ENCODE measurements around the gene OCIAD2.
"Not testable (repeated sequence)": the region's sequence is repeated elsewhere in the genome, so short reads cannot be mapped to it uniquely, and the experiment has no call there.

OCIAD2 gene

GRCh38 chr4:48931459-48931858 lies 24.9 kb upstream of the OCIAD2 start:
- H3K4me2 ChIP-seq (ENCODE audit: low read length), result no peak overlapping the region
- no peak overlapping the region for H4K12ac ChIP-seq (ENCODE audit: low read depth, low read length)
- H4K8ac ChIP-seq (ENCODE audit: low read depth, low read length), result no peak overlapping the region
- H3K27me3 ChIP-seq (ENCODE audit: insufficient read depth, low read length), result no peaks in the 10 kb centered on the region
- H3K4me1 ChIP-seq (ENCODE audit: control insufficient read depth in 1 of 2, insufficient read depth in 2 of 2, low read length in 2 of 2), result no peaks in the 10 kb centered on the region
- H3K36me3 ChIP-seq (ENCODE audit: control insufficient read depth in 1 of 2, insufficient read depth in 2 of 2, low read length in 2 of 2), result no peaks in the 10 kb centered on the region
- H3K4ac ChIP-seq (ENCODE audit: low read depth, low read length), result no peak overlapping the region
- no CpG with 5 or more reads among the region's 2 CpGs for WGBS (ENCODE audit: extremely low coverage, insufficient coverage, insufficient read length)
- H3K14ac ChIP-seq (ENCODE audit: low read length), result no peak overlapping the region
- H3K79me1 ChIP-seq (ENCODE audit: low read length), result no peaks in the 10 kb centered on the region
- DNase-seq, result peak; percentile 50 to 69
- H3K9ac ChIP-seq (ENCODE audit: low read length), result no peak overlapping the region
- H3K18ac ChIP-seq (ENCODE audit: low read length), result no peak overlapping the region
- H3K4me3 ChIP-seq (ENCODE audit: low read depth, low read length), result no peak overlapping the region
- no peak overlapping the region for H2BK12ac ChIP-seq (ENCODE audit: low read length)
- no peak overlapping the region for H2BK5ac ChIP-seq (ENCODE audit: low read depth, low read length, poor library complexity)
- H4K91ac ChIP-seq (ENCODE audit: low read depth, low read length), result no peak overlapping the region
- H3K23ac ChIP-seq (ENCODE audit: low read length), result no peak overlapping the region
- no peaks in the 10 kb centered on the region for H3K9me3 ChIP-seq (ENCODE audit: insufficient read depth, low read depth, low read length)
- H3K27ac ChIP-seq (ENCODE audit: low read depth, low read length), result no peak overlapping the region
- no peak overlapping the region for H2AK5ac ChIP-seq (ENCODE audit: low read length)
- no peak overlapping the region for H2BK120ac ChIP-seq (ENCODE audit: insufficient read depth, low read length, poor library complexity)
- no peaks in the 10 kb centered on the region for H3K79me2 ChIP-seq (ENCODE audit: control insufficient read depth, insufficient read depth, low read length, poor library complexity)
- no peak overlapping the region for H2AFZ ChIP-seq (ENCODE audit: insufficient read depth, low read length, poor library complexity)

GRCh38 chr4:48930654-48931053 lies 24.1 kb upstream of the OCIAD2 start:
- Histone ChIP-seq H4K91ac (ENCODE audit: low read depth, low read length) (no peak overlapping the region), H3K79me1 (ENCODE audit: low read length) (no peaks in the 10 kb centered on the region), H4K12ac (ENCODE audit: low read depth, low read length) (no peak overlapping the region), H2BK12ac (ENCODE audit: low read length) (no peak overlapping the region), H3K4me3 (ENCODE audit: low read depth, low read length) (no peak overlapping the region), H2BK5ac (ENCODE audit: low read depth, low read length, poor library complexity) (no peak overlapping the region), H3K23ac (ENCODE audit: low read length) (no peak overlapping the region), H3K27ac (ENCODE audit: low read depth, low read length) (no peak overlapping the region), H3K18ac (ENCODE audit: low read length) (no peak overlapping the region), H3K14ac (ENCODE audit: low read length) (no peak overlapping the region), H3K4me2 (ENCODE audit: low read length) (no peak overlapping the region), H2BK120ac (ENCODE audit: insufficient read depth, low read length, poor library complexity) (no peak overlapping the region), H2AK5ac (ENCODE audit: low read length) (no peak overlapping the region), H3K9me3 (ENCODE audit: insufficient read depth, low read depth, low read length) (no peaks in the 10 kb centered on the region), H2AFZ (ENCODE audit: insufficient read depth, low read length, poor library complexity) (no peak overlapping the region), H3K4ac (ENCODE audit: low read depth, low read length) (no peak overlapping the region), H3K4me1 (ENCODE audit: control insufficient read depth in 1 of 2, insufficient read depth in 2 of 2, low read length in 2 of 2) (no peaks in the 10 kb centered on the region), H3K79me2 (ENCODE audit: control insufficient read depth, insufficient read depth, low read length, poor library complexity) (no peaks in the 10 kb centered on the region), H3K36me3 (ENCODE audit: control insufficient read depth in 1 of 2, insufficient read depth in 2 of 2, low read length in 2 of 2) (no peaks in the 10 kb centered on the region), H4K8ac (ENCODE audit: low read depth, low read length) (no peak overlapping the region), H3K27me3 (ENCODE audit: insufficient read depth, low read length) (no peaks in the 10 kb centered on the region), H3K9ac (ENCODE audit: low read length) (no peak overlapping the region)
- no peak for DNase-seq
- WGBS (ENCODE audit: extremely low coverage, insufficient coverage, insufficient read length), result no CpG with 5 or more reads among the region's 4 CpGs

GRCh38 chr4:48924416-48924815 lies 17.8 kb upstream of the OCIAD2 start:
- H3K18ac ChIP-seq (ENCODE audit: low read length), result no peak overlapping the region
- H3K9ac ChIP-seq (ENCODE audit: low read length), result no peak overlapping the region
- no peak overlapping the region for H2BK120ac ChIP-seq (ENCODE audit: insufficient read depth, low read length, poor library complexity)
- no peak for DNase-seq
- H3K4me3 ChIP-seq (ENCODE audit: low read depth, low read length), result no peak overlapping the region
- no peak overlapping the region for H2BK5ac ChIP-seq (ENCODE audit: low read depth, low read length, poor library complexity)
- H3K36me3 ChIP-seq (ENCODE audit: control insufficient read depth in 1 of 2, insufficient read depth in 2 of 2, low read length in 2 of 2), result no peaks in the 10 kb centered on the region
- H3K79me1 ChIP-seq (ENCODE audit: low read length), result no peaks in the 10 kb centered on the region
- H3K23ac ChIP-seq (ENCODE audit: low read length), result no peak overlapping the region
- H3K27ac ChIP-seq (ENCODE audit: low read depth, low read length), result no peak overlapping the region
- no peaks in the 10 kb centered on the region for H3K9me3 ChIP-seq (ENCODE audit: insufficient read depth, low read depth, low read length)
- no peak overlapping the region for H4K91ac ChIP-seq (ENCODE audit: low read depth, low read length)
- no peak overlapping the region for H3K14ac ChIP-seq (ENCODE audit: low read length)
- no peak overlapping the region for H2BK12ac ChIP-seq (ENCODE audit: low read length)
- no peaks in the 10 kb centered on the region for H3K27me3 ChIP-seq (ENCODE audit: insufficient read depth, low read length)
- no peak overlapping the region for H4K8ac ChIP-seq (ENCODE audit: low read depth, low read length)
- no peak overlapping the region for H2AK5ac ChIP-seq (ENCODE audit: low read length)
- no peak overlapping the region for H2AFZ ChIP-seq (ENCODE audit: insufficient read depth, low read length, poor library complexity)
- H4K12ac ChIP-seq (ENCODE audit: low read depth, low read length), result no peak overlapping the region
- no CpG with 5 or more reads among the region's 4 CpGs for WGBS (ENCODE audit: extremely low coverage, insufficient coverage, insufficient read length)
- H3K4ac ChIP-seq (ENCODE audit: low read depth, low read length), result no peak overlapping the region
- no peaks in the 10 kb centered on the region for H3K4me1 ChIP-seq (ENCODE audit: control insufficient read depth in 1 of 2, insufficient read depth in 2 of 2, low read length in 2 of 2)
- no peak overlapping the region for H3K4me2 ChIP-seq (ENCODE audit: low read length)
- H3K79me2 ChIP-seq (ENCODE audit: control insufficient read depth, insufficient read depth, low read length, poor library complexity), result no peaks in the 10 kb centered on the region

GRCh38 chr4:48923065-48923464 lies 16.5 kb upstream of the OCIAD2 start:
- H3K4me1 ChIP-seq (ENCODE audit: control insufficient read depth in 1 of 2, insufficient read depth in 2 of 2, low read length in 2 of 2); H2BK5ac ChIP-seq (ENCODE audit: low read depth, low read length, poor library complexity); H2AFZ ChIP-seq (ENCODE audit: insufficient read depth, low read length, poor library complexity); H2BK12ac ChIP-seq (ENCODE audit: low read length); H3K18ac ChIP-seq (ENCODE audit: low read length); H3K36me3 ChIP-seq (ENCODE audit: control insufficient read depth in 1 of 2, insufficient read depth in 2 of 2, low read length in 2 of 2); H3K4me2 ChIP-seq (ENCODE audit: low read length); H4K91ac ChIP-seq (ENCODE audit: low read depth, low read length); DNase-seq; H3K9me3 ChIP-seq (ENCODE audit: insufficient read depth, low read depth, low read length); H2BK120ac ChIP-seq (ENCODE audit: insufficient read depth, low read length, poor library complexity); H4K12ac ChIP-seq (ENCODE audit: low read depth, low read length); H2AK5ac ChIP-seq (ENCODE audit: low read length); H4K8ac ChIP-seq (ENCODE audit: low read depth, low read length); H3K4ac ChIP-seq (ENCODE audit: low read depth, low read length); H3K79me1 ChIP-seq (ENCODE audit: low read length); H3K79me2 ChIP-seq (ENCODE audit: control insufficient read depth, insufficient read depth, low read length, poor library complexity); H3K23ac ChIP-seq (ENCODE audit: low read length); H3K27me3 ChIP-seq (ENCODE audit: insufficient read depth, low read length); H3K14ac ChIP-seq (ENCODE audit: low read length); H3K9ac ChIP-seq (ENCODE audit: low read length); H3K4me3 ChIP-seq (ENCODE audit: low read depth, low read length); H3K27ac ChIP-seq (ENCODE audit: low read depth, low read length): not testable (repeated sequence)
- WGBS (ENCODE audit: extremely low coverage, insufficient coverage, insufficient read length), result no CpG with 5 or more reads among the region's 7 CpGs

Measured in trophoblast cell (in vitro differentiated cells and primary cell).